IMR-90 (cell line): Measurements from ENCODE around the gene OPCML. TPM values are rescaled to one million over a fixed set of nuclear protein-coding genes. Genes with fewer than 3 reads are reported as not detected.
A peak's percentile ranks its signal among the peaks of the same experiment; 100 is the strongest.

Experiments used
- ATAC-seq: fragments of 200-7000 bp; cut with Tn5 transposase; 2 replicates; pipeline ENCODE4 v1.9.1; 2020; ENCODE audit warnings: low read depth, mild to moderate bottlenecking, moderate library complexity
- BruUV-seq: library from RNA; stranded (reverse); fragments of 400-500 nt; replicated peaks from 2 replicates; lab custom pipeline; 2021; lab: Mats Ljungman, UMichigan
- CTCF ChIA-PET: fragments of 300-600 bp; formaldehyde crosslinking; extraction: SDS; loops from one replicate; lab custom pipeline; 2021; ENCODE audit warnings: antibody characterized with exemption; lab: Yijun Ruan, JAX
- POLR2A ChIA-PET: fragments of 300-600 bp; sonication (Branson Sonifier 250); formaldehyde crosslinking; loops from one replicate; lab custom pipeline; 2022; ENCODE audit warnings: antibody characterized with exemption; ENCODE audit not compliant: unreplicated experiment; lab: Charles Lee
- DNase-seq: peaks from one replicate; pipeline ENCODE4 v3.0.0; 2013
- H2AFZ ChIP-seq: replicated peaks from 2 replicates; pipeline ENCODE3; 2013; ENCODE audit warnings: low read length, mild to moderate bottlenecking; ENCODE audit not compliant: poor library complexity
- H2AK5ac ChIP-seq: 2 replicates; pipeline ENCODE4 v1.6.1; 2013; ENCODE audit warnings: low read depth, low read length, inconsistent platforms
- H2AK9ac ChIP-seq: replicated peaks from 2 replicates; pipeline ENCODE3; 2013; ENCODE audit warnings: mild to moderate bottlenecking, low read depth, low read length, moderate library complexity; ENCODE audit not compliant: poor library complexity
- H2BK120ac ChIP-seq: 2 replicates; pipeline ENCODE4 v1.6.1; 2013; ENCODE audit warnings: low read depth, low read length, inconsistent platforms
- H2BK15ac ChIP-seq: 3 replicates; pipeline ENCODE4 v1.6.1; 2013; ENCODE audit warnings: low read depth, low read length, inconsistent platforms
- H2BK20ac ChIP-seq: 2 replicates; pipeline ENCODE4 v1.6.1; 2013; ENCODE audit warnings: low read depth, mild to moderate bottlenecking, inconsistent platforms, low read length, moderate library complexity
- H2BK5ac ChIP-seq: 2 replicates; pipeline ENCODE4 v1.6.1; 2013; ENCODE audit warnings: mild to moderate bottlenecking, low read depth, low read length, inconsistent platforms; ENCODE audit not compliant: poor library complexity, severe bottlenecking
- H3K14ac ChIP-seq: replicated peaks from 2 replicates; pipeline ENCODE4 v1.6.1; 2013; ENCODE audit warnings: low read depth, low read length, inconsistent platforms
- H3K18ac ChIP-seq: 2 replicates; pipeline ENCODE4 v1.6.1; 2013; ENCODE audit warnings: low read depth, low read length, control low read depth
- H3K23ac ChIP-seq: 2 replicates; pipeline ENCODE4 v1.6.1; 2013; ENCODE audit warnings: low read depth, low read length, inconsistent platforms
- H3K27ac ChIP-seq: 2 replicates; pipeline ENCODE4 v1.5.1; 2013; ENCODE audit warnings: mild to moderate bottlenecking, control low read depth, low read length; ENCODE audit not compliant: insufficient read depth
- H3K27me3 ChIP-seq: 2 replicates; pipeline ENCODE4 v1.6.1; 2013; ENCODE audit warnings: low read length; ENCODE audit not compliant: control insufficient read depth, insufficient read depth
- H3K36me3 ChIP-seq: 2 replicates; pipeline ENCODE4 v1.6.1; 2013; ENCODE audit warnings: low read length, mixed read lengths; ENCODE audit not compliant: control insufficient read depth, insufficient read depth
- H3K4ac ChIP-seq: 2 replicates; pipeline ENCODE4 v1.6.1; 2013; ENCODE audit warnings: low read depth, low read length, inconsistent platforms
- H3K4me1 ChIP-seq: 2 replicates; pipeline ENCODE4 v1.6.1; 2013; ENCODE audit warnings: low read length, mixed read lengths; ENCODE audit not compliant: control insufficient read depth, insufficient read depth
- H3K4me2 ChIP-seq: 2 replicates; pipeline ENCODE4 v1.6.1; 2013; ENCODE audit warnings: low read depth, mild to moderate bottlenecking, control low read depth, low read length, moderate library complexity
- H3K4me3 ChIP-seq: 2 replicates; pipeline ENCODE4 v1.5.1; 2013; ENCODE audit warnings: low read depth, mild to moderate bottlenecking, control low read depth, low read length, moderate library complexity; ENCODE audit not compliant: insufficient read depth
- H3K56ac ChIP-seq: 2 replicates; pipeline ENCODE4 v1.6.1; 2013; ENCODE audit warnings: low read length, inconsistent platforms; ENCODE audit not compliant: insufficient read depth; ENCODE audit errors: extremely low read depth
- H3K79me1 ChIP-seq, 2 experiments: 2 replicates each; pipeline ENCODE4 v1.6.1; 2013; ENCODE audit warnings: low read length in 2 of 2, inconsistent platforms in 1 of 2, low read depth in 1 of 2
- H3K9ac ChIP-seq: 2 replicates; pipeline ENCODE4 v1.6.1; 2013; ENCODE audit warnings: low read depth, low read length, control low read depth
- H3K9me1 ChIP-seq: 2 replicates; pipeline ENCODE4 v1.6.1; 2013; ENCODE audit warnings: low read length, inconsistent platforms; ENCODE audit not compliant: insufficient read depth
- H3K9me3 ChIP-seq: 2 replicates; pipeline ENCODE4 v1.6.1; 2013; ENCODE audit warnings: low read length; ENCODE audit not compliant: control insufficient read depth, insufficient read depth
- H4K20me1 ChIP-seq: 2 replicates; pipeline ENCODE4 v1.6.1; 2013; ENCODE audit warnings: low read length, inconsistent platforms; ENCODE audit not compliant: insufficient read depth
- H4K5ac ChIP-seq: 2 replicates; pipeline ENCODE4 v1.6.1; 2013; ENCODE audit warnings: mild to moderate bottlenecking, low read depth, low read length, control low read depth
- H4K8ac ChIP-seq, 2 experiments: 2 replicates each; pipeline ENCODE4 v1.6.1; 2013; ENCODE audit warnings: low read depth in 2 of 2, low read length in 2 of 2, control low read depth in 1 of 2, inconsistent platforms in 1 of 2
- H4K91ac ChIP-seq: 2 replicates; pipeline ENCODE4 v1.6.1; 2013; ENCODE audit warnings: low read depth, low read length, inconsistent platforms; ENCODE audit not compliant: insufficient read depth
- BHLHE40 ChIP-seq: fragments of 150-350 bp; IDR thresholded peaks from 2 replicates; pipeline ENCODE4 v1.6.1; 2016; ENCODE audit warnings: mild to moderate bottlenecking, low read depth, low read length
- CEBPB ChIP-seq: IDR thresholded peaks from 2 replicates; pipeline ENCODE4 v1.6.1; 2012; ENCODE audit warnings: low read depth, low read length, improper control_type of control experiment
- CTCF ChIP-seq: conservative IDR thresholded peaks from 2 replicates; pipeline ENCODE4 v1.5.1; 2012; ENCODE audit warnings: mild to moderate bottlenecking, low read depth, low read length, improper control_type of control experiment
- ELK1 ChIP-seq: fragments of 150-350 bp; IDR thresholded peaks from 2 replicates; pipeline ENCODE4 v1.6.1; 2016; ENCODE audit warnings: low read depth, mild to moderate bottlenecking, low read length, moderate library complexity, borderline replicate concordance
- FOS ChIP-seq: fragments of 150-350 bp; IDR thresholded peaks from 2 replicates; pipeline ENCODE4 v1.6.1; 2016; ENCODE audit warnings: low read depth, low read length
- MAFK ChIP-seq: IDR thresholded peaks from 2 replicates; pipeline ENCODE4 v1.6.1; 2012; ENCODE audit warnings: low read depth, low read length, improper control_type of control experiment
- MAZ ChIP-seq: IDR thresholded peaks from 2 replicates; pipeline ENCODE4 v1.6.1; 2012; ENCODE audit warnings: low read depth, mild to moderate bottlenecking, low read length, improper control_type of control experiment, moderate library complexity, borderline replicate concordance
- MXI1 ChIP-seq: IDR thresholded peaks from 2 replicates; pipeline ENCODE4 v1.6.1; 2012; ENCODE audit warnings: low read depth, mild to moderate bottlenecking, low read length, moderate library complexity, borderline replicate concordance
- NFE2L2 ChIP-seq: fragments of 150-350 bp; IDR thresholded peaks from 2 replicates; pipeline ENCODE4 v1.6.1; 2016; ENCODE audit warnings: low read depth, mild to moderate bottlenecking, low read length
- POLR2A ChIP-seq: IDR thresholded peaks from 2 replicates; pipeline ENCODE4 v1.6.1; 2012; ENCODE audit warnings: mild to moderate bottlenecking, low read depth, low read length
- RAD21 ChIP-seq: IDR thresholded peaks from 2 replicates; pipeline ENCODE4 v1.6.1; 2012; ENCODE audit warnings: low read length, improper control_type of control experiment
- RCOR1 ChIP-seq: IDR thresholded peaks from 2 replicates; pipeline ENCODE4 v1.6.1; 2012; ENCODE audit warnings: mild to moderate bottlenecking, low read length, improper control_type of control experiment; ENCODE audit not compliant: insufficient replicate concordance
- RFX5 ChIP-seq: IDR thresholded peaks from 2 replicates; pipeline ENCODE4 v1.8.0; 2012; ENCODE audit warnings: low read depth, mild to moderate bottlenecking, low read length, moderate library complexity
- SMC3 ChIP-seq: fragments of 150-350 bp; IDR thresholded peaks from 2 replicates; pipeline ENCODE4 v1.6.1; 2016; ENCODE audit warnings: low read depth, mild to moderate bottlenecking, antibody characterized with exemption, low read length, moderate library complexity
- USF2 ChIP-seq: fragments of 150-350 bp; IDR thresholded peaks from 2 replicates; pipeline ENCODE4 v1.6.1; 2017; ENCODE audit warnings: mild to moderate bottlenecking, antibody characterized with exemption, low read length, low read depth
- WGBS, 2 experiments: methylation state at CpG; one replicate each; pipeline versions ENCODE4 v1.1.5 to v1.1.7; 2013; ENCODE audit warnings: missing lambda C conversion rate in 2 of 2; ENCODE audit not compliant: insufficient read length in 1 of 2; ENCODE audit errors: extremely low coverage in 2 of 2; 5-methylcytosine and 5-hydroxymethylcytosine counted together
- dilution Hi-C: fragments of 300-500 bp; cut with HindIII; formaldehyde crosslinking; loops from one replicate; pipeline ENCODE4 v1.14.3; 2018; ENCODE audit warnings: low sequenced_read_pairs; ENCODE audit not compliant: unreplicated experiment
- in situ Hi-C: fragments of 300-500 bp; cut with MboI; formaldehyde crosslinking; loops from 3 replicates; pipeline ENCODE4 v1.14.3; 2019; ENCODE audit warnings: low sequenced_read_pairs, inconsistent platforms, mixed read lengths
- intact Hi-C: fragments of 100-400 bp; cut with micrococcal nuclease; formaldehyde crosslinking; loops from 2 replicates; pipeline ENCODE4 v1.10.0; 2022
- polyA plus RNA-seq, 3 experiments: library from polyadenylated mRNA; depleted of rRNA; stranded (reverse); fragments of >200 nt; gene quantifications; 2 replicates each; pipeline ENCODE4 v1.2.3, GENCODE V29; 2012; ENCODE audit warnings: low replicate concordance in 1 of 3
- total RNA-seq: library from RNA; depleted of rRNA; stranded (reverse); fragments of >200 nt; gene quantifications from 2 replicates; pipeline ENCODE4 v1.2.3, GENCODE V29; 2012

OPCML gene
- total and polyA plus RNA-seq, 2 of the 4 experiments (the other 2 are of a cell fraction), result under 0.01 to 2.6 TPM

- H4K20me1 ChIP-seq, result no peaks in the 10 kb centered on the region
- H3K14ac ChIP-seq, result no peak overlapping the region
- H4K5ac ChIP-seq, result no peak overlapping the region
- no peak overlapping the region for H4K91ac ChIP-seq
- H4K8ac ChIP-seq, result no peak overlapping the region
- peaks cover 30% of the 10 kb centered on the region for H3K27me3 ChIP-seq
- no peaks in the 10 kb centered on the region for H3K9me3 ChIP-seq
- 82% methylated on average over 4 of the region's 42 CpGs; no CpG with 5 or more reads in 1 of the 2 experiments for WGBS, 2 experiments
- peaks cover 2% of the 10 kb centered on the region; the same call in 1 of the 2 replicates for H3K4me1 ChIP-seq
- H3K9ac ChIP-seq, result no peak overlapping the region
- H3K9me1 ChIP-seq, result no peaks in the 10 kb centered on the region
- peak overlapping the region; percentile 61 for H2AFZ ChIP-seq
- no peak overlapping the region for H2BK5ac ChIP-seq
- H3K4me3 ChIP-seq, result 0 out of 2 replicates have a peak overlapping the region, but pooled peaks have one; percentile 53
- H2BK15ac ChIP-seq, result no peak overlapping the region
- no peaks in the 10 kb centered on the region for H3K36me3 ChIP-seq
- no peak overlapping the region for H3K56ac ChIP-seq
- CTCF ChIA-PET, result no interaction called here
- BruUV-seq, result no TSS peak
- ATAC-seq (no peak), DNase-seq (no peak)
- intact Hi-C loops (loop anchor here (5.0 kb wide), 3 partner anchors 75 to 815 kb away; no protein-coding TSS in a partner anchor), in situ Hi-C loops (no loop called here), dilution Hi-C loops (no loop called here)
- no peaks in the 10 kb centered on the region for H3K79me1 ChIP-seq
- H3K4me2 ChIP-seq, result peak overlapping the region; percentile 96
- no peak overlapping the region for H3K4ac ChIP-seq
- POLR2A ChIA-PET, result no interaction called here
- H2AK5ac ChIP-seq, result no peak overlapping the region
- H2AK9ac ChIP-seq, result no peak overlapping the region
- no peak overlapping the region for H3K27ac ChIP-seq
- H2BK120ac ChIP-seq, result no peak overlapping the region
- no peak overlapping the region for H3K23ac ChIP-seq
- no peak overlapping the region for H3K18ac ChIP-seq
- no peak overlapping the region for H2BK20ac ChIP-seq
- TF ChIP-seq NFE2L2 (no peak), FOS (no peak), RFX5 (no peak), CTCF (no peak), RCOR1 (no peak), MAZ (no peak), MXI1 (no peak), POLR2A (no peak), SMC3 (no peak), RAD21 (no peak), CEBPB (no peak), BHLHE40 (no peak), USF2 (no peak), ELK1 (no peak), MAFK (no peak)
These were observed 589.5 kb downstream of the OPCML start for GRCh38 chr11:132942611-132943356.
